K562 (cell line): ENCODE measurements around the gene MYL6B. TPM values are rescaled to one million over a fixed set of nuclear protein-coding genes. Genes with fewer than 3 reads are reported as not detected.

Experiments used
- ATAC-seq: fragments of 200-7000 bp; cut with Tn5 transposase; 3 replicates; pipeline ENCODE4 v1.9.1; 2020; ENCODE audit warnings: moderate library complexity
- BruUV-seq: library from RNA; stranded (reverse); fragments of 400-500 nt; replicated peaks from 2 replicates; lab custom pipeline; 2021; lab: Mats Ljungman, UMichigan
- CTCF ChIA-PET: fragments of 300-600 bp; formaldehyde crosslinking; extraction: SDS; loops from one replicate; lab custom pipeline; 2021; ENCODE audit warnings: low intra/inter-chr PET ratio; lab: Yijun Ruan, JAX
- POLR2A ChIA-PET: fragments of 300-600, 350-650 bp; sonication (Branson Sonifier 250); formaldehyde crosslinking; extraction: SDS; loops from one replicate; lab custom pipeline; 2021; ENCODE audit warnings: antibody characterized with exemption, inconsistent platforms; lab: Yijun Ruan, JAX
- DNase-seq, 4 experiments: peaks; one replicate each; pipeline versions ENCODE4 v3.0.0 to v3.0.0-alpha.2; 2011 to 2018; ENCODE audit warnings: low spot score in 3 of 4, mixed read lengths in 3 of 4; ENCODE audit errors: extremely low read depth in 1 of 4
- FAIRE-seq: peaks from 2 replicates; lab custom pipeline; 2011; peaks lifted over from hg19 to GRCh38; lab: Jason Lieb, UNC
- H2AFZ ChIP-seq: 2 replicates; pipeline ENCODE4 v1.6.0; 2011; ENCODE audit warnings: low read depth, low read length, control low read depth, inconsistent platforms
- H3K27ac ChIP-seq: fragments of 200-600 bp; 3 replicates; pipeline ENCODE4 v1.8.0; 2011; ENCODE audit warnings: low read depth, mild to moderate bottlenecking, control low read depth, inconsistent platforms, low read length, moderate library complexity, mixed read lengths; ENCODE audit errors: extremely low read depth
- H3K27me3 ChIP-seq, 2 experiments: fragments of 300-600 bp in 1 of 2; 2 replicates in 1 of 2; 3 replicates in 1 of 2; pipeline versions ENCODE4 v1.6.0 to v1.8.0; 2011; ENCODE audit warnings: inconsistent platforms in 2 of 2, low read length in 2 of 2, mild to moderate bottlenecking in 1 of 2, mixed read lengths in 1 of 2, moderate library complexity in 1 of 2; ENCODE audit not compliant: control insufficient read depth in 2 of 2, insufficient read depth in 2 of 2
- H3K36me3 ChIP-seq: fragments of 300-600 bp; 3 replicates; pipeline ENCODE4 v1.8.0; 2011; ENCODE audit warnings: mild to moderate bottlenecking, low read length, inconsistent platforms; ENCODE audit not compliant: control insufficient read depth, insufficient read depth
- H3K4me1 ChIP-seq, 2 experiments: fragments of 200-600 bp in 1 of 2; replicated peaks in 1 of 2; 2 replicates in 1 of 2; 3 replicates in 1 of 2; pipeline versions ENCODE4 v1.5.1 to v1.8.0; 2011; ENCODE audit warnings: inconsistent platforms in 2 of 2, low read length in 2 of 2, mild to moderate bottlenecking in 1 of 2, mixed read lengths in 1 of 2, moderate library complexity in 1 of 2; ENCODE audit not compliant: control insufficient read depth in 2 of 2, insufficient read depth in 2 of 2
- H3K4me2 ChIP-seq: 2 replicates; pipeline ENCODE4 v1.6.1; 2011; ENCODE audit warnings: low read length, control low read depth, inconsistent platforms, mixed read lengths; ENCODE audit not compliant: insufficient read depth
- H3K4me3 ChIP-seq: fragments of 200-600 bp; sonication (generic), shearing (Covaris generic); 2 replicates; pipeline ENCODE4 v1.5.1; 2016; ENCODE audit warnings: control low read depth, inconsistent platforms
- H3K79me2 ChIP-seq: fragments of 200-600 bp; 3 replicates; pipeline ENCODE4 v1.8.0; 2011; ENCODE audit warnings: low read length, inconsistent platforms; ENCODE audit not compliant: control insufficient read depth, insufficient read depth
- H3K9ac ChIP-seq, 2 experiments: 2 replicates each; pipeline versions ENCODE4 v1.6.0 to v1.6.1; 2011; ENCODE audit warnings: low read depth in 2 of 2, low read length in 2 of 2, control low read depth in 1 of 2, inconsistent platforms in 1 of 2, mild to moderate bottlenecking in 1 of 2, mixed read lengths in 1 of 2; ENCODE audit not compliant: insufficient read depth in 1 of 2
- H3K9me1 ChIP-seq: one replicate; pipeline ENCODE4 v1.6.0; 2011; ENCODE audit warnings: inconsistent platforms, mild to moderate bottlenecking, low read length, moderate library complexity; ENCODE audit not compliant: control insufficient read depth, insufficient read depth
- H3K9me3 ChIP-seq: replicated peaks from 2 replicates; pipeline ENCODE4 v1.5.1; 2011; ENCODE audit warnings: low read depth, low read length, inconsistent platforms; ENCODE audit not compliant: control insufficient read depth, insufficient read depth
- H4K20me1 ChIP-seq: replicated peaks from 2 replicates; pipeline ENCODE4 v1.6.1; 2011; ENCODE audit warnings: low read length, inconsistent platforms, mixed read lengths; ENCODE audit not compliant: control insufficient read depth, insufficient read depth
- BRF1 ChIP-seq: IDR thresholded peaks from 3 replicates; pipeline ENCODE4 v1.6.1; 2011; ENCODE audit warnings: borderline replicate concordance, mild to moderate bottlenecking; ENCODE audit not compliant: insufficient read length; ENCODE audit errors: extremely low read depth
- DEAF1 ChIP-seq: fragments of 450-650 bp; formaldehyde crosslinking; IDR thresholded peaks from 2 replicates; pipeline ENCODE4 v1.4.0; 2020; ENCODE audit warnings: mild to moderate bottlenecking, moderate library complexity
- HIVEP1 ChIP-seq: fragments of 250-450 bp; sonication (Bioruptor Pico); IDR thresholded peaks from 2 replicates; pipeline ENCODE4 v1.4.0; 2020; ENCODE audit warnings: mild to moderate bottlenecking
- MTA3 ChIP-seq: fragments of 450-650 bp; formaldehyde crosslinking; IDR thresholded peaks from 2 replicates; pipeline ENCODE4 v1.6.1; 2017; ENCODE audit warnings: mild to moderate bottlenecking, borderline replicate concordance
- NCOA1 ChIP-seq: fragments of 450-650 bp; IDR thresholded peaks from 2 replicates; pipeline ENCODE4 v1.6.1; 2016; ENCODE audit warnings: low read depth
- NFIC ChIP-seq: fragments of 450-650 bp; IDR thresholded peaks from 2 replicates; pipeline ENCODE4 v1.6.1; 2017; ENCODE audit warnings: mild to moderate bottlenecking, inconsistent platforms
- POLR2A ChIP-seq: fragments of 450-650 bp; conservative IDR thresholded peaks from 2 replicates; pipeline ENCODE4 v1.6.1; 2016
- POLR2B ChIP-seq: fragments of 450-650 bp; IDR thresholded peaks from 2 replicates; pipeline ENCODE4 v1.6.1; 2018; ENCODE audit warnings: low read depth; ENCODE audit not compliant: partially characterized antibody
- POLR2G ChIP-seq: fragments of 200-400 bp; formaldehyde crosslinking; IDR thresholded peaks from 2 replicates; pipeline ENCODE4 v1.6.1; 2017; ENCODE audit warnings: low read depth, mild to moderate bottlenecking, antibody characterized with exemption, low read length, moderate library complexity
- RBFOX2 ChIP-seq: fragments of 200-400 bp; formaldehyde crosslinking; IDR thresholded peaks from 2 replicates; pipeline ENCODE4 v1.6.1; 2017; ENCODE audit warnings: low read depth, mild to moderate bottlenecking, low read length, moderate library complexity
- RBM22 ChIP-seq: fragments of 200-400 bp; formaldehyde crosslinking; IDR thresholded peaks from 2 replicates; pipeline ENCODE4 v1.6.1; 2018; ENCODE audit warnings: low read length, low read depth; ENCODE audit not compliant: poor library complexity, severe bottlenecking
- SETDB1 ChIP-seq: IDR thresholded peaks from one replicate; pipeline ENCODE4 v1.6.1; 2012; ENCODE audit warnings: low read length, control low read depth, inconsistent platforms
- THRB ChIP-seq: fragments of 450-650 bp; formaldehyde crosslinking; conservative IDR thresholded peaks from 2 replicates; pipeline ENCODE4 v1.4.0; 2022; ENCODE audit warnings: mild to moderate bottlenecking, missing genetic modification characterization
- WGBS: fragments of 100-300 bp; shearing (Covaris generic); methylation state at CpG from one replicate; pipeline ENCODE4 v1.1.6; 2016; ENCODE audit warnings: low coverage, mixed read lengths; ENCODE audit not compliant: insufficient coverage; ENCODE audit errors: missing lambda C conversion rate; 5-methylcytosine and 5-hydroxymethylcytosine counted together
- in situ Hi-C: fragments of 300-500 bp; cut with MboI; formaldehyde crosslinking; loops from 4 replicates; pipeline ENCODE4 v1.15.0; 2018; ENCODE audit warnings: inconsistent platforms, mixed read lengths
- intact Hi-C: fragments of 100-400 bp; cut with micrococcal nuclease; formaldehyde crosslinking; loops from 2 replicates; pipeline ENCODE4 v1.14.2; 2022
- polyA plus RNA-seq, 8 experiments: library from polyadenylated mRNA; depleted of rRNA in 4 of 8; stranded (reverse) in 5 of 8; unstranded in 3 of 8; fragments of >200 nt; fragmentation: Nextera tagmentation in 2 of 8; fragmentation: Illumina TruSeq in 1 of 8; extraction: Ambion mirVana in 2 of 8; extraction: Trizol in 1 of 8; gene quantifications; 2 replicates each; pipeline versions ENCODE4 v1.2.1 to v1.2.3, GENCODE V29; 2011 to 2014; ENCODE audit warnings: inconsistent platforms in 1 of 8, missing spikeins in 1 of 8
- total RNA-seq, 7 experiments: library from RNA; depleted of rRNA in 6 of 7; stranded (reverse); fragments of >200 nt in 6 of 7; fragmentation: Illumina TruSeq in 2 of 7; extraction: Trizol in 2 of 7; gene quantifications; 2 replicates each; pipeline versions ENCODE4 v1.2.1 to v1.2.3, GENCODE V29; 2011 to 2021; ENCODE audit warnings: low replicate concordance in 1 of 7

MYL6B gene
- total and polyA plus RNA-seq, 9 of the 15 experiments (the other 6 are each of a cell fraction or from before 2014, with no cell fraction given): 42.8 to 77.3 (median 68.6) TPM

DNA sequence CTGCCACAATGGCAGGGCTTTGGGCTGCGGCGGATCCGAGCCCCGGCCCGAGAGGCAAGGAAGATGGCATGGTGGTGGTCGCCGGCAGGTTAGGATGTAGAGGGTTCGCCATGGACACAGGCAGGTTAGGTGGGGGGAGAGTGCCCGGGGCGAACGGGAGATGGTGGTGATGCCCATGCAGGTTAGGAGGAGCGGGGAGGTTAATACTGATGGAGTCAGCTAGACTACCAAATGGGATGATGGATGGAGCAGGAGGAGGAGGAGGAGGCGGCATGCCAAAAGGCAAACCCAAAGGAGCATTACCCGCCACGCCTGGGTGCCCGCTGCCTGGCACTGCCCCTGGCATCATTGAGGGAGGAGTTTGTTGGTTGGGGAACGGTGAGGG is 11.9 kb downstream of the MYL6B start:
- Histone ChIP-seq H3K36me3 (peaks cover 93% of the 10 kb centered on the region), H3K27me3 (no peaks in the 10 kb centered on the region), H4K20me1 (peaks cover 30% of the 10 kb centered on the region), H3K4me3 (no peak overlapping the region), H3K4me1 (peaks cover 8 to 24% of the 10 kb centered on the region in 2 experiments; a peak in 4 of 5 replicates), H3K9me3 (no peaks in the 10 kb centered on the region), H3K9ac (no peak overlapping the region), H2AFZ (no peak overlapping the region), H3K9me1 (peaks cover 3% of the 10 kb centered on the region), H3K79me2 (peaks cover 19% of the 10 kb centered on the region), H3K4me2 (no peak overlapping the region), H3K27ac (no peak overlapping the region)
- 95% methylated on average over 16 of the region's 17 CpGs for WGBS
- in situ Hi-C loops: no loop called here
- FAIRE-seq (no peak), DNase-seq (no peak), ATAC-seq (no peak)
- no peak for TF ChIP-seq DEAF1 (CRISPR knock-in tag)
- peak; percentile 87 for TF ChIP-seq RBM22
- no peak for TF ChIP-seq BRF1
- peak; percentile 68 for TF ChIP-seq RBFOX2
- TF ChIP-seq NFIC: 0 out of 2 replicates have a peak, but pooled peaks have one; percentile 3
- no peak for TF ChIP-seq SETDB1
- peak; percentile 44 for TF ChIP-seq POLR2B
- TF ChIP-seq HIVEP1 (CRISPR knock-in tag): no peak
- TF ChIP-seq MTA3: no peak
- peak; percentile 77 for TF ChIP-seq POLR2G
- peak; percentile 20; the same call in 1 of the 2 replicates for TF ChIP-seq POLR2A
- no peak for TF ChIP-seq NCOA1
- peak; percentile 76; the same call in 1 of the 2 replicates for TF ChIP-seq THRB (CRISPR knock-in tag)
- no TSS peak for BruUV-seq
- CTCF ChIA-PET: no interaction called here
- intact Hi-C loops: no loop called here
- POLR2A ChIA-PET: interaction anchor here (0.7 to 8.9 kb wide), 8 partner anchors 10 to 139 kb away, joined by 3 to 124 read pairs (median 14); partner anchors contain the start of genes ESYT1, MYL6B, RPL41 and SMARCC2
